GM20000 (cell line): ENCODE measurements around the gene KIAA1614.
A peak's percentile ranks its signal among the peaks of the same experiment; 100 is the strongest.

Experiments used
- DNase-seq: peaks from one replicate; pipeline ENCODE4 v3.0.0; 2012; ENCODE audit warnings: low spot score
- TF ChIP-seq, protein P1 (sequence below): IDR thresholded peaks from 2 replicates; pipeline ENCODE4 v1.5.1; 2012; ENCODE audit warnings: mild to moderate bottlenecking, control low read depth; ENCODE audit errors: extremely low read depth, missing control alignments

The KIAA1614 gene

GRCh38 chr1:180916012-180916770 is 3.5 kb downstream of the KIAA1614 start:
- no peak for DNase-seq
- TF ChIP-seq, protein P1, sequence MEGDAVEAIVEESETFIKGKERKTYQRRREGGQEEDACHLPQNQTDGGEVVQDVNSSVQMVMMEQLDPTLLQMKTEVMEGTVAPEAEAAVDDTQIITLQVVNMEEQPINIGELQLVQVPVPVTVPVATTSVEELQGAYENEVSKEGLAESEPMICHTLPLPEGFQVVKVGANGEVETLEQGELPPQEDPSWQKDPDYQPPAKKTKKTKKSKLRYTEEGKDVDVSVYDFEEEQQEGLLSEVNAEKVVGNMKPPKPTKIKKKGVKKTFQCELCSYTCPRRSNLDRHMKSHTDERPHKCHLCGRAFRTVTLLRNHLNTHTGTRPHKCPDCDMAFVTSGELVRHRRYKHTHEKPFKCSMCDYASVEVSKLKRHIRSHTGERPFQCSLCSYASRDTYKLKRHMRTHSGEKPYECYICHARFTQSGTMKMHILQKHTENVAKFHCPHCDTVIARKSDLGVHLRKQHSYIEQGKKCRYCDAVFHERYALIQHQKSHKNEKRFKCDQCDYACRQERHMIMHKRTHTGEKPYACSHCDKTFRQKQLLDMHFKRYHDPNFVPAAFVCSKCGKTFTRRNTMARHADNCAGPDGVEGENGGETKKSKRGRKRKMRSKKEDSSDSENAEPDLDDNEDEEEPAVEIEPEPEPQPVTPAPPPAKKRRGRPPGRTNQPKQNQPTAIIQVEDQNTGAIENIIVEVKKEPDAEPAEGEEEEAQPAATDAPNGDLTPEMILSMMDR = no peak

DNA sequence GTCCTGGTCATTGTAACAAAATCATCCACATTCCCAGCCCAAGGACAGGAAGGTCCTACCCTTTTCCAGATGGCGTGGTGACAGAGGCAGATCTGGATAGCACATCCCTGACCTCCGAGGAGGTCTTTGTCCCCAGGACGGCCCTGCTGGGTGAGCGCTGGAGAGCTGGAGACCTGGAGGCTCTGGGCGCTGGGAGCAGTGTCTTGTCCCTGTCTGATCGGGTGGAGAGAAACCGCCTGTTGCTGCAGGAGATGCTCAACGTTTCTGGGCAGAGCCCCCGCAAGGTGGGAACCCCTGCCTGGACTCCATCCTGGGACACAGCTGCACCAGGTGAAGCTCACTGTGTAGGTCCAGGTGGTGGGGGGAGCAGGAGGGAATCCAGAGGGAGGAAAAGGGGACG is 4.1 kb downstream of the KIAA1614 start:
- DNase-seq = peak; percentile 19
- TF ChIP-seq, protein P1 = no peak

DNA sequence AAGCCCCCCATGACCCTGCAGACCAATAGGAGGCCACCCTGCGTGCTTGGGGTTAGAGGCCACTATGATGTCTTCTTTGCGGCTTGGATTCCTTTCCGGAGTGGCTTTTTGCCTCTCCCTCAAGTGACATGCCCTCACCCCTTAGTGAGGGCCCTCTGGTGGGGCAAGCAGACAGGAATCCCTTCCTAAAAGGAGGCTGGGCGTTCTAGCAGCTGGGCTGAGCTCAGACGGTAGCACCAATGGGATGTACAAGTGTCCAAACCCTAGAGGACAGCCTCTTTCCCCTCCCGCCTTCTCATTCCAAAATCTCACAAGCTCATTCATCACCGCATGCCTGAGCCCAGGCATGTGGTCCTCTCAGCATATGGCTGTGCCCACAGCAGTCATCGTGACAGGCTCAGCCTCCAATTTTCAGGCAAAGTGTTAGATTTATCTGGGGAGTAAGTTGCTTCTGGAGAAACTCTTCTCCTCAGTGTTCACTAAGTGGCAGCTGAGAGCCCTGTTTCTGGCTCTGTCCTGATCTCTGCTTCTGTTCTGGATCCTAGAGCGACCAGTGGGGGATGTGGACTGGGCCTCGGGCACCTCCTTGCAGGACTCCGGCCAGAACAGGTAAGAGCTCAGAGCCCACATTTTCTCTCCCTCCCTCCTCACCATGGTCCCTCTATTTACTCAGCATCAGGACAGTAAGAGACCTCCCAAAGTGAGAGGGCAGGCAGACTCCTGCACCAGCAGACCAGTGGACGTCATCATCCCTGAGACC is 4.8 kb downstream of the KIAA1614 start:
- peak; percentile 45 for DNase-seq
- TF ChIP-seq, protein P1 = no peak

DNA sequence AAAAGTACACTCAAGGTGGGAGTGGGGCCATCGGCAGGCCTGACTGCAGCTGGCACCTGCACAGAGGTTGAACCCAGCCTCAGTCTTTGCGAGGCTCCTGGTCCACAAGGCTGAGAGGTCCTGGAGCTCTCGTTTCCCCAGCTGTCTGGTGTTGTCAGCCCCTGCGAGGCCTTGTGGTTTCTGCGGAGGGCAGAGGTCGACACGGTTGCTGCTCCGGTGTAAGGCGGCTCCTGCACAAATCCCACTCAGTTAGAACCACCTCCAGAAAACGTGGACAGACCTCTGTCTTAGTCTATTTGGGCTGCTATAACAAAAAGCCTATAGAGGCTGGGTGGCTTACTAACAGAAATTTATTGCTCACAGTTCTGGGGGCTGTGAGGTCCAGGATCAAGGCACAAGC is 5.8 kb downstream of the KIAA1614 start:
- TF ChIP-seq, protein P1 = no peak
- peak; percentile 37 for DNase-seq

DNA sequence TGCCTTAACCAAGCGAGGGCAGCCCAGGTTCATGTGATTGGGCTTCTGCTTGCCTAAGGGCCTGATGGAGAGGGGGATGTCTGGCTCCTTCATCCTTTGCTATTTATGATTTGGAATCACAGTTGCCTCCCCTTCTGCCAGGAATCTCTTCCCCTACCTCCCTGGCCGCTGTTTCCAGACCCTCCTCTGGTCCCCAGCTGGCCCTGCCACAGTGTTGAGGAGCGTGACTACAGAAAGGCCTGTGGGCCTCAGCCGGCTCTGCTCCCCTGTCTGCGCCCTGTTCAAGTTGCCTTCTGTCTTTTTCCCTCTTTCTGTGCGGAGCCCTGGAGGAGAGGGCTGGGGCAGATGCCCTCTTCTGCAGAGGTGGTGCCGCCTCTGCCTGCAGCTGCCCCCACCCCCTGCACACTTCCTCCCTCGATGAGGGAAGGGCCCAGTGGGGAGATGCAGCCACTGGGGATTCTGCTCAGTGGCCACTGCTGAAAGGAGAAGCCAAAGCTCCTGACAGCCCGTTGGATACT is 6.5 kb downstream of the KIAA1614 start:
- TF ChIP-seq, protein P1 = no peak
- DNase-seq = no peak

DNA sequence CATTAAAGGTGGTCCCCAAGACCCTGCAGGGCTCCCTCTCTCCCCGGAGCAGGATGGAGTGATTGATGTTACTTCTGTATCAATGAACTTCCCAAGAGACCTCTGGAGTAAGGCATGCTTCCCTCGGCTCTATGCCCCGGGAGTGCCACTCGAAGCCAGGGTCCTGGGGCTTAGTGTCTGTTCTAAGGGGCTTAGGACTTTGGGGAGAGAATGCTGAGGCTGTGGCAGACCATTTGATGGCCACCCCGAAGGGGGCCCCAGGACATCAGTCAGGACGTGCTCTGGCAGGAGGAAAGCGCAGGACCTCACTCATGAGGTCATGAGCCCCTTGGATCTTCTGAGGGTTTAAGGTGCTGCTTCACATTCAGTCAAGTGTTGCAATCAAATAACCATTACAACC is 7.5 kb downstream of the KIAA1614 start:
- no peak for DNase-seq
- TF ChIP-seq, protein P1 = no peak

- DNase-seq = no peak
- TF ChIP-seq, protein P1 = peak; percentile 48
Measured at GRCh38 chr1:180920702-180921101, 8.0 kb downstream of the KIAA1614 start.
